Stimulated activated CD4-positive, alpha-beta T cell treated with anti-CD3 and anti-CD28 coated beads, Interleukin-4, amount 100 ng/mL, for 1 hour (primary cell): Measurements from ENCODE around the gene HNRNPUL1.
"Not testable (repeated sequence)": the region's sequence is repeated elsewhere in the genome, so short reads cannot be mapped to it uniquely, and the experiment has no call there.

ENCODE experiments used
- DNase-seq: peaks from one replicate; pipeline ENCODE4 v3.0.0-alpha.2; 2020

Gene HNRNPUL1

DNA sequence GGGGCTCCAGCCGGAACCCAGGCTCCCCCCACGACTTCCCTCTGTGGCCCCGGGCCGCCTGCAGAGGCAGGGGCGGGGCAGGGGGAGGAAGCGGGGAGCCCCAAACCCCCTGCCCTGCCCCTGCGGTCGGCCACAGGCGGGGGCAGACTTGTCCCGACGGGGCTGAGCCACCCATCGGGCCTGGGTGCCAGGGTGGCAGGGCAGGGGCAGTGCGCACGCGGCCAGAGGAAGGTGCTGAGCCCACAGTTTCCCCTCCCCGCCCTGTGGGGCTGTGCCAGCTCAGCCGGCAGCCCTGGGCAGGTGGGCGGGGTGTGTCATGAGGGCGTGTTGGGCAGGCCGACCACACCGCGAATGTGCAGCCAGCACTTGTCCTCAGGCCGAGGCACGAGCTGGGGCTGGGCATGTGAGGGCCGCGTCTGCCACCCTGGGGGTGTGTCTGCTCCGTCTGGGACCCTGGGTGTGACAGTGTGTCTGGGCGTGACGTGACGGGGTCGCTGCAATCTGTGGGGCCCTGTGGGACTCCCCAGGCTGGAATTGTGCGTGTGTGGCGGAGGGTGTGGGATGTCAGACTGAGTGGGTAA, 63.5 kb downstream of the HNRNPUL1 start:
- DNase-seq = peak; percentile 85

DNA sequence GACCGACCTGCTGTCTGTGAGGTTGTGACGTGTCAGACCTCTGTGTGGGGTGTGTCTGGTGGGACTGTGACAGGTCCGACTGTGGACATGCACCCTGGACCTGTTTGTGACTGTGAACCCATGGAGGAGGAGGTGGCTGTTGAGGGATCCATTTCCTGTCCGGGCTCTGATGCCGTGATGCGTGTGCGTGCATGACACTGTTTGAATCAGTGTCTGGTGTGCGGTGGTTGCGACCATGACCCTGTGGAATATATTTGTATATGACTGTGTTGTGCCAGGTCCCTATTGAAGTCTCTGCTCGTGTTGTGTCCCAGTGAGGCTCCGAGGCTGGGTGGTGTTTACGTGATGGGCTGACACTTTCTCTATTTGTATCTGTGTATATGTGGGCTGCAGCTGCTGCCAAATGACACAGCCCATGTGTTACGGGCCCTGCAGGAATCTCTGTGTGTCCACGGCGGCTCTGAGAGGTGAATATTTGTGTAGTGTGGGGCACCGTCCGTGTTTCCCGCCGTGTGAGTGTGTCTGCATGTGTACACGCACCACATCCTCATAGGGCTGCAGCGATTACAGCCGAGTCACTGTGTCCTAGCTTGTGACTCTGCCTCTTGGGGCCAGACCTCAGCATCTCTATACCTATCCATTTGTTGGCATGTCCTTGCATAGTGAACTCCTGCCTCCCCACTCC, 64.1 kb downstream of the HNRNPUL1 start:
- peak; percentile 50 for DNase-seq

DNA sequence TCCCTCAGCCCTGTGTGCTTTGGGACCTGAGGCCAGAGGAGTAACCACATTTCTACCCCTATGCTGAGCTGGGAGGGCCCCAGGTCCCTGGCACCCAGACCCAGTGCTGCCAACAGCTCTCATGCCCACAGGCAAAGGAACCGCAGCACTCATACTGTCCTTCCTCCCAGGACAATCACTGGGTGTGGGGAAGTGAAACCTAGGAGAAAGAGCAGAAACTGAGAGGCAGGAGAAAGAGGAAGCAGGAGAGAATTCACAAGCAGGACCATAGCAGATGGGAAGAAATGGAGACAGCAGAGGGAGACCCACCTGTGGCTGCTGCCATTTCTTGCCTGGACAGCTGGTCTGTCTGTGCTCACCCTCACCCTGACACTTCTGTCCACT, 64.7 kb downstream of the HNRNPUL1 start:
- no peak for DNase-seq

DNA sequence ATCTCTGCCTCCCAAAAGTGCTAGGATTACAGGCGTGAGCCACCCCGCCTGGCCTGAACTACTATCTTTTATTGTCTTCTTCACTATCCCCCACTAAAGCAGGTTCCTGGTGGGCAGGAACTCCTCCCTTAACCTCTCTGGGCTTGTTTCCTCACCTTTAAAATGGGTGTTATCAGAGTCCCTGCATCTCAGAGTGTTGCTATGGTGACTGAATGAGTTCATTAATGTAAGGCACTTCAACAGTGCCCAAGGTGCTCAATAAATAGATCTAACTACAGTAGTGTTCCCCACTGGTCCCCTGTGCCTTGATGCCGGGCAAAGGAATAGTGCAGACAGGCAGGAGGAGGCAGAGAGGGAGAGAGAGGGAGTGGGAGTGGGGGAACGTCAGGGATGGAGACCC, 66.3 kb downstream of the HNRNPUL1 start:
- DNase-seq = no peak

DNA sequence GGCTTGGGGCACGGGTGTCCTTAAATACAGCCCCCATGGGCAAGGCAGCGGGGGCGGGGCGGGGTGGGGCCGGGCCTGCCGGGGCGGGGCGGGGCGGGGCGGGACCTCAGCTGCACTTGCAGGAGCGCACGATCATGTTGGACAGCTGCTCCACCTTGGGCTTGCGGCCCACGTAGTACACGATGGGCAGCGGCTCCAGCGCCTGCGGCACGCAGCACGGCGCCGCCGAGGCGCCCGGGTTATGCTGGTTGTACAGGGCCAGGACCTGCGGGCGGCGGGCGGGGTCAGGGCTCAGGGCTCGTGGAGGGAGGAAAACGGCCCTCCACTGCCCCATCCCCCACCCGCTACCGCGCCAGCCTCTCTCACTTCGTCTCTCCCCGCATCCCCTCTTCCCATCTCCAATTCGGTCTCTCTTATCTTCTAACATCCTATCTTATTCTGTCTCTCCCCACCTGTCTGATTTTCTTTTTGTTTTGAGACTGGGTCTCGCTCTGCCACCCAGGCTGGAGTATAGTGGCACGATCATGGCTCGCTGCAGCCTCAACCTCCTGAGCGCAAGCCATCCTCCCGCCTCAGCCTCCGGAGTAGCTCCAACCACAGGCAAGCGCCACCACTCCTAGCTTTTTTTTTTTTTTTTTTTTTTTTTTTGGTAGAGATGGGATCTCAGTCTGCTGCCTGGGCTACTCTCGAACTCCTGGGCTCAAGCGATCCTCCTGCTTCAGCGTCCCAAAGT, 66.9 kb downstream of the HNRNPUL1 start:
- DNase-seq = no peak

DNA sequence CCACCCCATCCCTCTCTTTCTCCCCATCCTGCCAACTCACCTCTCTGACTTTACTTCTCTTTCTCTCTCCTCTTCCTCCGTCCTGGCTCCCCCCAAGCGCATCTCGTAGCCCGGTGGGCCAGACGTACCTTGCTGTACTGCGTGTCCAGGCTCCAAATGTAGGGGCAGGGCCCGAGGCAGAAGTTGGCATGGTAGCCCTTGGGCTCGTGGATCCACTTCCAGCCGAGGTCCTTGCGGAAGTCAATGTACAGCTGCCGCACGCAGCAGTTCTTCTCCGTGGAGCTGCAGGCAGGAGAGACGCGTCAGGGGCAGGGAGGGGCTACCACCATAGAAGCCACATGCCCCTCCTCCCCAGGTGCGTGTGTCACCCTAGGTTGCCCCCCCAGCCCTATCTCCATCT, 67.8 kb downstream of the HNRNPUL1 start:
- DNase-seq = no peak

DNA sequence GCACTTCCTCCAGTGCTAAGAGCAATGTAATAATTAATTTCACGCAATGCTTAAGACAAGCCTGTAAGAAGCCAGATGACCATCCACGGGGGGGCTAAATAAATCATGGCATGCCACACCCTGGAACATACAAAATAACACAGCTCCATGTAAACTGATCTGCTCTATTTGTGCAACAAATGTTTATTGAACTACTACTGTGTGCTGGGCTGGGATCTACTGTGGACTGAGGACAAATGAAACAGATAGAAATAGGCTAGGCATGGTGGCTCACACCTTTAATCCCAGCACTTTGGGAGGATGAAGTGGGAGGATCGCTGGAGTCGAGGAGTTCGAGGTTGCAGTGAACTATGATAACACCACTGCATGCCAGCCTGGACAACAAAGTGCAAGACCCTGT, 68.3 kb downstream of the HNRNPUL1 start:
- DNase-seq = no peak

DNA sequence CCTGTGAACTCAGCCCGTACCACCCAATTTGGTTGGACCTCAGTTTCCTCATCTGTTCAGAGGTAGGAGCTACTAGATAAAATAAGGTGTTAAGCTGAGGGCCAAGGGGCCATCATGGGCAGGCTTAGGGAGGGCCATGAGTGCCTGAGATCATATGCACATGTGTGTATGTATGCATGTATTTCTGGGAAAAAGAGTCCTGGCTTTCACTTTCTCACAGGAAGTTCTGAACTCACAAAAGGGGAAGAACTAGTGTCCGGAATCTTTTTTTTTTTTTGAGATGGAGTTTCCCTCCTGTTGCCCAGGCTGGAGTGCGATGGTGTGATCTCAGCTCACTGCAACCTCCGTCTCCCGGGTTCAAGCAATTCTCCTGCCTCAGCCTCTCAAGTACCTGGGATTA, 70.6 kb downstream of the HNRNPUL1 start:
- DNase-seq = no peak

DNA sequence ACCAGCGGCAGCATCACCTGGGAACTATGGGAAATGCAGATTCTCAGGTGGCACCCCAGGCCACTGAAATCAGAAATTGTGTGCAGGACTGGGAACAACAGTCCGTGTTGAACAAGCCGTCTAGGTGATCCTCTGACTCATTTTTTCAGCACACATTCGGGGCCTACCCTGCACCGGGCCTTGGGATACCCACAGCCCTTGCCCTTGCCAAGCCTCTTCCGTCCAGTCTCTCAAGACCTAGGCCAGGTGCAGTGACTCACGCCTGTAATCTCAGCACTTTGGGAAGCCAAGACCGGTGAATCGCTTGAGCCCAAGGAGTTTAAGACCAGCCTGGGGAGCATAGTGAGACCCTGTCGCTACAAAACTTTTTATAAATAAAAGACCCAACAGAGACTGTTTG, 71.3 kb downstream of the HNRNPUL1 start:
- DNase-seq = no peak

DNA sequence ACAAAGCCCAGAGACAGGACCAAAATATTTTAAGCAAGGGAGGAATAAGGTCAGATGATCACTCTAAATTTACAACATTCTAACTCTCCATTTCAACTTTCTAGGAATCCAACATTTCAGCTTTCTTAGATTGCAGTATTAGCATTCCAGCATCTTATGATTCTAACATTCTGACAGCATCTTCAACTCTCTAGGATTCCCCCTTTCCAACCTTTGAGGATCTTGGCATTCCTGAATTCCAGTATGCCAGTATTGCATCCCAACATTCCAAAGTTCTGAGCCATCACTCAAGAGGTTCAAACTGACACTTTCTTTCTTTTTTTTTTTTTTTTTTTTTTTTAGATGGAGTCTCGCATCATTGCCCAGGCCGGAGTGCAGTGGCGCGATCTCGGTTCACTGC, 75.8 kb downstream of the HNRNPUL1 start:
- DNase-seq = no peak

DNA sequence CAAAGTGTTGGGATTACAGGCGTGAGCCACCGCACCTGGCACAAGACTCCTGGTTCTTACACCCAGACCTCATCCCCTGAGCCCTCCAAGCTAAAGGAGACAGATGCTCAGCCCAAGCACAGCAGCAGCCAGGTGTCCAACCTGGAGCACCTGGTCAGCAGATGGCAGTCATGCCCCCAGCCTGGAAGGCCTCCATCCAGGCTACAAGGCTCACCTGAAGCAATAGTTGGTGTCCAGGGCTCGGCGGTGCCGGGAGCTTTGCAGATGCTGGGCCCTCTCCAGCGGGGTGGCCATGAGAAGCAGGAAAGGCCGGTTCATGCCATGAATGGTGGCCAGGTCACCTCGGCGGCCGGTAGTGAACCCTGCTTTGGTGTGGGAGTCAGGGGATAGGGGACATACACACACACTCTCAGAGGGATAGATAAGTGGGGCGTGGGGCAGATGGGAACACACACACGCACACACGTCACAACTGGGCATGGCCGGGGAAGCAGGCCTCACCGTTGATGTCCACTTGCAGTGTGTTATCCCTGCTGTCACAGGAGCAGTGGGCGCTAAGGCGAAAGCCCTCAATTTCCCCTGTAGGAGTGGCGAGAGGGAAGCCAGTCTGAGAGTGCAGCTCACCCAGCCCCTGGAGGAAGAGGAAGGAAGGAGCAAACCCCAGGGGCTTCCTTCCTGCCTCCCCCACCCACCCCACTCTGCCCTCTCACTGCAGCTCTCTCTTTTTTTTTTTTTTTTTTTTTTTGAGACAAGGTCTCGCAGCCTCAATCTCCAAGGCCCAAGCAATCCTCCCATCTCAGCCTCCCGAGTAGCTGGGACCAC, 77.7 kb downstream of the HNRNPUL1 start:
- no peak for DNase-seq

DNA sequence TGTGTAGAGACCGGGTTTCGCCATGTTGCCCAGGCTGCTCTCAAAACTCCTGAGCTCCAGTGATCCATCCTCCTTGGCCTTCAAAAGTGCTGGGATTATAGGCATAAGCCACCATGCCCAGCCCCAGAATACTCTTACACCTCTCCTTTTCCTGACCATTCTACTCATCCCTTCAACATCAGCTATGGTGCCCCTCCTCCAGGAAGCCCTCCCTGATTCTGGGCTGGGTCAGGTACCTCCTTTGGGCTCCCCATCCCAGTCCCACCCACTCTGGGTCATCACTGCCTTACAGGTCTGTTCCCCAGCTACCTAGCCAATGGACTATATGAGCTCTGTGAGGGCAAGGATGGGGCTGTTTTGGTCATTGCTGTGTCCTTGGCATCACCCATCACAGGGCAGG, 80.0 kb downstream of the HNRNPUL1 start:
- DNase-seq = no peak

DNA sequence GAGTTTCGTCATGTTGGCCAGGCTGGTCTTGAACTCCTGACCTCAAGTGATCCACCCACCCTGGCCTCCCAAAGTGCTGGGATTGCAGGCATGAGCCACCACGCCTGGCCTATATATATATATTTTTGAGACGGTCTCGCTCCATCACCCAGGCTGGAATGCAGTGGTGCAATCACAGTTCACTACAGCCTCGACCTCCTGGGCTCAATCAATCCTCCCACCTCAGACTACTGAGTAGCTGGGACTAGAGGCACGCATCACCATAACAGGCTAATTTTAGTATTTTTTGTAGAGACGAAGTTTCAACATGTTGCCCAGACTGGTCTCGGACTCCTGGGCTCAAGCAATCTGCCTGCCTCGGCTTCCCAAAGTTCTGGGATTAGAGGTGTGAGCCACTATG, 82.7 kb downstream of the HNRNPUL1 start:
- DNase-seq = not testable (repeated sequence)

DNA sequence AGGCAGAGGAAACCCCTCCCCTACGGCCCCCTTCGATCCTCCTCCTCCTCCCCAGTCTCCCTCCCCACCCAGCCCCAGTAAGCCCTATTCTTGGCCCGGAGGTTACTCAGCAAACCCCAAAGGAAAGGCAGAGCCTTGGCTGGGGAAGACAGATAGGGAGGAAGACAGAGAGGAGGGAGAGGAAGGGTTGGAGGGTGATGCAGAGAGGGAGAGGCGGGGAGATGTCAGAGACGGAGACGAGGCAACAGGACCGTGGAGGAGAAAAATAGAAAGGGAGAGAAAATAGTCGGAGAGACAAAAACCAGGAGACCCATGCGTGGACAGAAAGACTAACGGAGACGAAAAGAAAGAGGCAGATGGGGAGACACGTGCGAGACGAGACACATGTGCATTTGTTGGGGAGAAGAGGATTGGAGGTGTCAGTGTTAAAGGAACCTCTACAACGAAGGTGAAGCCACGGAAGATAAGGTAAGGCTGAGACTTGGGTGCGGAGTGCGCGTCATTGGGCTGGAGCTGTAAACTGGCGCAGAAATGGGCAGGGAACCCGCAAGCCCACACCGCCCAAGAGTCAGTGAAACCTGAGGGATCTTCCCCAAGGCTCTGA, 86.7 kb downstream of the HNRNPUL1 start:
- DNase-seq = no peak

DNA sequence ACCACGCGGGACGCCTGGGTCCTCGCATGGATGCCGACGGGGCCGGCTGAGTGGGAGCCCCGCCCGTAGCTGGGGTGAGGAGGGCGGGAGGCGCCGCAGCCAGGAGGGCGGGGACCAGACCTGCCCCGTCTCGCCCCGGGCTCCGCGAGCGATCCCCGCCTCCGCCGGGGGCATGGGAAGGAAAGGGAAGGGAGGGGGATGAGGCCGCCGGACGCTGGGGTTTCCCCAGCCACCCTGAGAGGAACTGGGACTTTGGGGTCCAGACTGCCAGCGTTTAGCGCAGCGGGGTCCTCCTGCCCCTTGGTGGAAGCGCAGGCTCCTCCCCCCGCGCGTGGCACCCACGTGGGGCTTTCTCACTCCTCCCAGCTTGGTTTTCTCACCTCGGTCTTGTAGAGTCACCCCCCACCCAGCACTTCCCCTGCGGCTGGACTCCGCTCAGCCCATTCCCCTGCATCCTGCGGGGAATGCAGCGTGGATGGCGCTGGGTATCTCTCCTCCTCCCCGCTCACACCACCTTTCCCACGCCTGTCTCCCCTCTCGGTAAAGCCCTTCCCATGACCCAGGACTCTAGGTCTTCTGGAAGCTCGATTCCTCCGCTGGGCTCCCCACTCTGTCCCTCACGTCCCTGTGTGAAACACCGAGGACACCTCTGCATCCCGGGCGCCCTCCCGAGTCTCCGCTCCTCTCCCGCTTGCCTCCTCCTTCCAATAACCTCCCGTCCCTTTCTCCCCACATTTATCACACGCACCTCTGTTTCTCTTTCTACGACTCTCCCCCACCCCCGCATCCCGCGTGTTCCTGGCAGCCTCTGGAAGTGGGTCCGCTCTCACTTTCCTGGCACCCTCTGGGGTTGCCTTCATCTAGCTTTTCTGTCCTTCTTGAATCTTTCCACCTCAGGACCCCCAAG, 87.4 kb downstream of the HNRNPUL1 start:
- peak; percentile 80 for DNase-seq

DNA sequence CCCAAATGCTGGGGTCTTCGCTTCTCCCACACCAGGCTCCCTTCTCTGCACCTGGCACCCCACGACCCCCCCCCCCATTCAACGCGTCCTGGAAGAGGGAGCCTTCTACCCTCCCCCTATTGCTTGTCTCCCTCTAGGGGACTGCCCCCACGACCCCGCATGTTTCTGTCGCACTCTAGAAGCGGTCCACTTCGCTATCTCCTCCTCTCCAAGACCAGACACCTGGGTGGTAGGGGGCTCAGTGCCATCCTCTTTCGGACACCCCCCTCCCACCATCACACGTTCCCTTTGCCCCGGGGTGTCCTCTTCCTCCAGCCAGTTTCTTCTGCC, 88.1 kb downstream of the HNRNPUL1 start:
- DNase-seq = no peak

DNA sequence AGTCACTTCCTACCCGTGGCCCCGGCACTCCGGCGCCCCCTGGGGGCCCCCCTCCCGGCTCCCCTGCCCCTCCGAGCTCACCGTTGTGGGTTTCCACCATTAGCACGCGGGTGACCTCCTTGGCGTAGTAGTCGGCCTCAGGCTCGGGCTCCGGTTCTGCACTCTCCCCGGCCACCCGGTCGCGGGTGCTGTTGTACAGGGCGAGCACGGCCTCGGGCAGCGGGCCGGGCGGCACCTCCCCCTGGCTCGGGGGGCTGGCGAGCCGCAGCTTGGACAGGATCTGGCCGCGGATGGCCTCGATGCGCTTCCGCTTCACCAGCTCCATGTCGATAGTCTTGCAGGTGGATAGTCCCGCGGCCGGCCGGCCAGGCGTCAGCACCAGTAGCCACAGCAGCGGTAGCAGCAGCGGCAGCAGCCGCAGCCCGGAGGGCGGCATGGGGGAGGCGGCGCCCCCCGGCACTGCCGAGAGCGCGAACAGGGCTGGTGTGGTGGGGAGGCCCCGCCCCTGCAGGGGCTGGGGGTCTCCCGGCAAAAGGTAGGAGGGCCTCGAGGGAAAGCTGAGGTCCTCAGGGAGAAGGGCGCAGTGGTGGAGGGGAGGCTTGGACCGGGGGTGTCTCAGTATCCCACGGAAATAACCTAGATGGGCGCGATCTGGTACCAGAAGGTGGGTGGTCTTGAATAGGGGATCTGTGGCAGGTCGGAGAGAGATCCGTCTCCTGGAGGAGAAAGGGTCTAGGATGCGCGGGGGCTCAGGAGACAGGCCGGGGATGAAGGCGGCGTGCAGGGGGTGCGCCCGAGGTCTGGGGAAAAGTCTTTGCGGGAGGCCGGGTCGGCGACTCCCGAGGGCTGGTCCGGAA, 88.7 kb downstream of the HNRNPUL1 start:
- DNase-seq = peak; percentile 83

DNA sequence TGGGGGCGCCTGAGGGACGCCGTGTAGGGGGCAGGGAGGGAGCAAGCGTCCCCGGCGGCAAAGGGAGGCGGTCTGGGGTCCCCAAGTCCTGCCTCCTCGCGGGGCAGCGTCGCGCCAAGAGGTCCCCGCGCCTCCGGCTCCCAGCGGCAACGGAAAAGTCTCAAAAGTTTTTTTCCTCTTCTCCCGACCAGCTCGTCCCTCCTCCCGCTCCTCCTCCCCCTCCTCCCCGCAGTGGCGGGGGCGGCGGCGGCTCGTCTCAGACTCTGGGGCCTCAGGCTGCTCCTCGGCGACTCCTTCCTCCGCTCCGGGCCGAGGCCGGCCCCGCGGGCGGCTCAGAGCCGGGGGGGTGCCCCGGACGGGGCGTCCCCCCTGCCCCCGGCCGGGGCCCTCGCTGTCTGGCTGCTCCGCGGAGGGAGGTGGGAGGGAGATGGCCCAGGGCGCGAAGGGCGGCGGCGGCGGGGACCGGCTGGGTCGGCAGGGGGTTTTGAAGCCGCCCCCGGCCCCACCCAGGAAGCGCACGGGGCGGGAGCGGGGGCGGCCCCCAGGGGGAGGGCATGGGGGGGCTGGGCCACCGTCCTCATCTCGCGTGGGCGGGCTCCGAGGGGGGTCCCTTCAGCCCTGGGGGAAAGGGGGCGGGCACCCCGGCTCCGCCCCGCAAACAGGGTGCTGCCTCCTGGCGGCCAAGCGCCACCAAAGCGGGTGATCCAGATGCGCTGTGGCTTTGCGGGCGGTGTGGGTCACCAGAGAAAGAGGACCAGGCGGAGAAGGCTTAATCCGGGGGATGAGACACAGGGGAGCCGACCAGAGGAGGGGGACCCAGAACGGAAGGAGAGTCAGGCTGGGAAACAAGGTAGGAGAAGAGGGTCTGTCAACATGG, 89.5 kb downstream of the HNRNPUL1 start, which contains the start of gene TGFB1:
TSS of gene TGFB1 (minus strand) at position 457 of the 877 bp plus-strand sequence. CDS start 878 bp downstream, outside the sequence.
- DNase-seq = peak; percentile 92

DNA sequence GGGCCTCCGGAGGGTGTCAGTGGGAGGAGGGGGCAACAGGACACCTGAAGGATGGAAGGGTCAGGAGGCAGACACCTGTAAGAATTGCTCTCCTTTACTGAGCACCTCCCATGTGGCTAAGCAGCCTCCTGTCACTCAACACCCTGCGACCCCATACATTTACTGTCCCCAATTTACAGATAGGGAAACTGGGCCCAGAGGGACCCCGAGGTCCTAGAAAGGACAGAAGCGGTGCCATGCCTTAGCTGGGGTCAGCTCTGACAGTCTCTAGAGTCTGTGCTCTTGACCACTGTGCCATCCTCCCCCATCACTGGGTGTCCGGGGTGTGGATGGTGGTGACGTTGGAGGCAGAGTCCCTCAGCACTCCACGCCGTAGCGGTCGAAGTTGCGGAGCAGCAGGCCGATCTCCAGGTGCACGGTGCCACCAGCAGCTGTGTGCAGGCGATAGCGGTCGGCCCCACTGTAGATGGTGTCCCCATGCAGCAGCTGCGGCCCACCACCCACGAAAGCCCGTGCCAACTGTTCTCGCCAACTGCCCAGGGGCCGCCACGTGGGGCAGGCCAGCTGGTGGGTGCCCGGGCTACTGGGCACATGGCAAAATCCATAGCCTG, 90.3 kb downstream of the HNRNPUL1 start:
- no peak for DNase-seq
